Measurements from ENCODE around the gene BAX.

BAX gene

DNA sequence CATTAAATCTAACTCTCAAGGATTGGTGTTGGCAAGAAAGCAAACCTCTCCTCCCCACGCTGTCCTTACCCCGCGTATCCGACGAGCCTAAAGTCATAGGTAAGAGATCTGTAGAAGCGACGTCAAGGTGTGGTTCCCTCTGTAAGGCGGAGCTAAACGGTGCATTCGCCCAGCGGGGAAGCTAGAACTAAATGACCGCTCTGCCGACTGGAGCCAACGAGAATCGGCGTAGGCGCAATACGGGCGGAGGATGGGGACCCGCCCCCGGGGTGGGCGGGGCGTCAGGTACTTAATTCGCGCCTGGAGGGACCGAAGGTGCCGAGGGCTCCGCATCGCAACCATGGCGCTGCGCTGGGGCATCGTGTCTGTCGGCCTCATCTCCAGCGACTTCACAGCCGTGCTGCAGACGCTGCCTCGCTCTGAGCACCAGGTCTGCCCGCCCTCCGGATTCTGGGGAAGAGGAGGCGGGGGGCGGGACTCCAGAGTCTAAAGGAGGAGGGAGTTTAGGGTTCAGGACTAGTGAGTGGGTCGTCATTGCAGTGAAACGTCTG is 21.2 kb upstream of the BAX start, which contains the start of gene DHDH:
TSS of gene DHDH (plus strand) at position 318 of the 551 bp plus-strand sequence. CDS start at position 341, 23 bp downstream.
- DNase-seq, result peak; percentile 79

DNA sequence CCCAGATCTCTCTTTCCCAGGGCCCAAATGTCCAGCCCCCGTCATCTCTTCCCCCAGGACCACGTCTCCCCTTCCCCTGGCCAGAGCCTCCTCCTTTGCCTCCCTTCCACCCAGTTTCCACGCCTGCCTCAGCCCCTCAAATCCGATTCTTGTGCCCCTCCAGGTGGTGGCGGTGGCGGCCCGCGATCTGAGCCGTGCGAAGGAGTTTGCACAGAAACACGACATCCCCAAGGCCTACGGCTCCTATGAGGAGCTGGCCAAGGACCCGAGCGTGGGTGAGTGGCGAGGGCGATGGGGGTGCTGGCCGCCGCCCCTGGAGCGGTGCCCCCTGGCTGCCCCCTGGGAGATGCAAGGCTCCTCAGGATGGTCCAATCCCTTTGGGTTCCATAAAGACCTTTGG is 19.8 kb upstream of the BAX start:
- DNase-seq, result no peak

DNA sequence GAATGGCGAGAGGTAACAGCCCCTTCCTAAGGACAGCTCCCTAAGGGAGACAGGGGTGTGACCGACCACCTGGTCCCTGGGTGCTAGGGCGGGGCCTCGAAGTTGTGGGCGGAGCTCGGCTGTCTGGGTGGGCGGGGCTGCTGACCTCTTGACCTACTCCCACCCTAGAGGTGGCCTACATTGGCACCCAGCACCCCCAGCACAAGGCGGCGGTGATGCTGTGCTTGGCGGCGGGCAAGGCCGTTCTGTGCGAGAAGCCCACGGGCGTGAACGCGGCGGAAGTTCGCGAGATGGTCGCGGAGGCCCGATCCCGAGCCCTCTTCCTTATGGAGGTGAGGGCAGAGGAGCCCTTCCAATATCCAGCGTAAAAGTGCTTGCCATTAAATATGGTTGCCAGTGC is 18.8 kb upstream of the BAX start:
- no peak for DNase-seq

DNA sequence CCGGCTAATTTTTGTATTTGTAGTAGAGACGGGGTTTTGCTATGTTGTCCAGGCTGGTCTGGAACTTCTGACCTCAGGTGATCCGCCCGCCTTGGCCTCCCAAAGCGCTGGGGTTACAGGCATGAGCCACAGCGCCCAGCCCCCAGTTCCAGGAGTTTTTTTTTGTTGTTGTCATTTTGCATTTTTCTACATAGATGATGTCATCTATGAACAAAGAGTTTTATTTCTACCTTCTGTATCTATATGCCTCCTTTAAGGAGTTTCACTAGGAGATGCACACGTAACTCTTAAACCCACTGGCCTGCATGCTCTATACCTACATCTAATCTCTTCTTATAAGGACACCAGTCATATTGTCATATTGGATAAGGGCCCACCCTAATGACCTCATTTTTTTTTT is 16.4 kb upstream of the BAX start:
- DNase-seq, result no peak

DNA sequence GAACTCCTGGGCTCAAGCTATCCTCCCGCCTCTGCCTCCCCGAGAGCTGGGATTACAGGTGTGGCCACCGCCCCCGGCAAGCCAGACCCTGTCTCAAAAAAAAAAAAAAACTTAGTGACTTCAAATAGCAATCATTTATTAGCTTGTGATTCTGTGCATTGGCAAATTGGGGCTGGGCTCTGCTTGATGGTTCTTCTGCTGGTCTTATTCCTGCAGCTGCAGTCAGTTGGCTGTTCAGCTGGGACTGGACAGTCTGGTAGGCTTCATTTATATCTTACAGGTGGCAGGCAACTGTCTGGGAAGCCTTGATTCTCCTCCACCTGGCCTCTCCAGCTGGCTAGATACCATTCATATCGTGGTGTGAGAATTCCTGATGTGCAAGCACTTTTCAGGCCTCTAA is 13.8 kb upstream of the BAX start:
- no peak for DNase-seq

DNA sequence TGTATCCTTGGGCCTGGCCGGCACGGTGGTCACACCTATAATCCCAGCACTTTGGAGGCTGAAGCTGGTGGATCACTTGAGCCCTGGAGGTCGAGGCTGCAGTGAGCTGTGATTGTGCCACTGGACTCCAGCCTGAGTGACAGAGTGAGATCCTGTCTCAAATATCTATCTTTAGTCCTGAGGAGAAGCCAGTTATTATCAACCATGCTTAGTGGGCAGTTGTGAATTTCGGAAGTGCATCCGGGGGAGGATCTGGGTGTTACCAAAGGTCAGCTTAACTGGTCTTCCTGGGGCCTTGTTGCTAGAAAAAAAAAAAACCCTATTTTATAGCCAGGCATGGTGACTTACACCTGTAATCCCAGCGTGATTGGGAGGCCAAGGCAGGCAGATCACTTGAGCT is 11.6 kb upstream of the BAX start:
- DNase-seq, result no peak

DNA sequence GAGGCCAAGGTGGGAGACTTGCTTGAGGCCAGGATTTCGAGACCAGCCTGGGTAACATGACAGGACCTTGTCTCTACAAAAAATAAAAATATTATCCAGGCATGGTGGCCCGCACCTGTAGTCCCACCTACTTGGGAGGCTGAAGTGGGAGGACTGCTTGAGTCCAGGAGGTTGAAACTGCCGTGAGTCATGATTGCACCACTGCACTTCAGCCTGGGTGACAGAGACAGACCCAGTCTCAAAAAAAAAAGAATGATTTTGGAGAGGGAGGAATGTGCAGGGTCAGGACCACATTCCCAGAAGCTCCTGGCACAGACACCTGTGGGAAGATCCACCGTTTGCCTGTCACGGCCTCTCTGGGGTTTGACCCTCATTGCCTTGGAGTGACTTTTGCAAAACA is 9.3 kb upstream of the BAX start:
- no peak for DNase-seq

DNA sequence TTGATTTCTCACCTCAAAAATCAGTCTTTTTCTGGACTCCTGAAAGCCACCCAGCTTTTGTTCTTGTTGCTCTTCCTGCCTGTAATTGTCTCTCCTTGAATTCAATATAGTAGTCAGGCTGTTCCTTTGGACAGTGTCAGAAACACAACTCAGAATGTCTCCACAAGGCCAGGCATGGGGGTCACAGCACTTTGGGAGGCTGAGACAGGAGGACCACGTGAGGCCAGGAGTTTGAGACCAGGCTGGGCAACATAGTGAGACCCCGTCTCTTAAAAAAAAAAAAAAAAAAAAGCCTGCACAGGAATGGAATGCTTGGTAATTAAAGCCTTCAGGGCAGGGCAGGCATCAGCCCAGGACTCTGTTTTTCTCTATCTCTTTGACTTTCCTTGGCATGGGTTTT is 8.9 kb upstream of the BAX start:
- no peak for DNase-seq

DNA sequence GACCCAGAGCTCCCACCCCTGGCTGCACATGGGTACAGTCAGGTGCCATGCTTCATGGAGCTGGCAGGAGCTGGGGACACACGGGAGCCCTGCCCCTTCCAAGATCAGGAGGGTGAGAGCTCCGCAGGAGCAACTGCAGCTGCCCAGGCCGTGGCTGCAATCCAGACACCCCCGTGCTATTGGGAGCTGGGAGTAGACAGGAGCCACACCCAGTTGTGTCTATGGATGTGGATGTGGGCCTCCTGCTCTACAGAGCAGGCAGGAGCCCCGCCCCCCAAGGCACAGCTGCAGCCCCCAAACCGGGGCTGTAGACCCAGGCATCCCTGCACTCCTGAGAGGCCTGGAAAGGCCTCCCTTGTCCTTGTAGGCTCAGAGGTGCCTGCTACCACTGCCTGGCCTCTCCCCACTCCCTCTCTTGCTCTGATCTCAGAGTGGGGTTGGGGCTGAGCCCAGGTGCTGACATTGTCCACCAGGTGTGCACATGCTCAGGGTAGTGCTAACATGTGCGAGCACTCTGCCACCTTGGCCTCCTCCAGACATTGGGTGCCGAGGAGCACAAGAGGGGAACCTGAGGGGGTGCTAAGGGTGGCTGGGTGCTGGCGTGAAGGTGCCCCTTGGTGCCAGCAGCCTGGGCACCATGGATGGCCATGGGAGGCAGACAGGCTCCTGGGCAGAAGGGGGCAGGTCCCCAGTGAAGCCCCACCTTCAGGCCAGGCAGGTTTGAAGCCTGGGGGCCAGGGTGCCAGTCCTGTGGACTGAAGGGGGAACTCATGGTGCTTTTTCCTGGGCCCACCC is 8.0 kb upstream of the BAX start:
- no peak for DNase-seq

DNA sequence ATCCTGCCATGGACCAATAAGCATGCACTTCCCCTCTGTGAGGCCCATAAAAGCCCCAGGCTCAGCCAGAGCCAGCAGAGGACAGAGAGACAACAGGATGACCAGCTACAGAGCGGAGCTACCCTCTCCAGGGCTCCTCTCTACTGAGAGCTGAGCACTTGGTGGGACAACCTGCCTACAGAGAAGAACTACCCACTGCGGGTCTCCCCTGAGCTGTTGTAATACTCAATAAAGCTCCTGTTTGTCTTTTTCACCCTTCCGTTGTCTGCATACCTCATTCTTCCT is 7.5 kb upstream of the BAX start:
- no peak for DNase-seq

DNA sequence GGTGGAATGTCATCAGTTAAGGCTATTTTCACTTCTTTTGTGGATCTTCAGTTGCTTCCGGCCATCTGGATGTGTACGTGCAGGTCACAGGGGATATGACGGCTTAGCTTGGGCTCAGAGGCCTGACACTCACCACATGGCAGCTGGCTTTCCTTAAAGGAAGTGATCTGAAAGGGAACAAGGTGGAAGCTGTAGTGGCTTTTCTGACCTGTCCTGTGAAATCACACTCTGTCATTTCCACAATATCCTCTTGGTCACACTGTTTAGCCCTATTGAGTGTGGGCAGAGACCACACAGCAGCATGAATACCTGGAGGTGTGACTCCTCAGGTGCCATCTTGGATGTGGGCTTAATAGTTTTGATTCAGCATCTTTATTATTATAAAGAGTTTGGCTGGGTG is 4.5 kb upstream of the BAX start:
- DNase-seq, result no peak

DNA sequence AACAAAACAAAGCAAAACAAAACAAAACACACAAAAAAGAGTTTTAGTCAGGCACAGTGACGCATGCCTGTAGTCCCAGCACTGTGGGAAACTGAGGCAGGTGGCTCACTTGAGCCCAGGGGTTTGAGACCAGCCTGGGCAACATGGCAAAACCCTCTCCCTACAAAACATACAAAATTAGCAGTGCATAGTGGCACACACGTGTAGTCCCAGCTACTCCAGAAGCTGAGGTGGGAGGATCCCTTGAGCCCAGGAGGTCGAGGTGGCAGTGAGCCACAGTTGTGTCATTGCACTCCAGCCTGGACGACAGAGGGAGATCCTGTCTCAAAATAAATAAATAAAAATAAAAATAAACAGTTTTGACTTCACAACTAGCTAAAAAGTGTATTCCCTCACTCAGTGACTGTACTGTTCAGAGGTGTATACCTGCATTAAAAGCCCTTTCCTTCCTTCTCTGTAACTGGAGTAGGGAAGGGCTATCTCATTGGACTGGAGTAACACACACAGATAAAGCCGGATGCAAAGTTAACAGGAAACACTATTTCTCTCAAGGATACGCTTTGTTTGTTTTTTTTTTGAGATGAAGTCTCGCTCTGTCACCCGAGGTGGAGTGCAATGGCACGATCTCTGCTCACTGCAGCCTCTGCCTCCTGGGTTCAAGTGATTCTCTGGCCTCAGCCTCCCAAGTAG is 3.7 kb upstream of the BAX start:
- DNase-seq, result no peak

DNA sequence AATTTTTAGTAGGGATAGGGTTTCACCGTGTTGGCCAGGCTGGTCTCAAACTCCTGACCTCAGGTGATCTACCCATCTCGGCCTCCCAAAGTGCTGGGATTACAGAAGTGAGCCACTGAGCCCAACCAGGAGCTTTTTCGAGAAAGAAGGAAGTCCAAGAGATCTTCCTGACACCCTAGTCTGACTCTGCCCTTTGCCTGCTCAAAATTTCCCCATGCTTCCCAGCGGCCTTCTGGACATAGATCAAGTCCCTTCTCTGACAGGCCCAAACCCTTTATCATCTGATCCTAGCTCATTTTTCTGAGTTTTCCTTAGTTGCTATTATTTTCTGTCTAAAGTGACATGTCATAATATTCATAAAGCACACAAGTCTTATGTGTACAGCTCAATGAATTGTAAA is 1.5 kb upstream of the BAX start:
- no peak for DNase-seq

DNA sequence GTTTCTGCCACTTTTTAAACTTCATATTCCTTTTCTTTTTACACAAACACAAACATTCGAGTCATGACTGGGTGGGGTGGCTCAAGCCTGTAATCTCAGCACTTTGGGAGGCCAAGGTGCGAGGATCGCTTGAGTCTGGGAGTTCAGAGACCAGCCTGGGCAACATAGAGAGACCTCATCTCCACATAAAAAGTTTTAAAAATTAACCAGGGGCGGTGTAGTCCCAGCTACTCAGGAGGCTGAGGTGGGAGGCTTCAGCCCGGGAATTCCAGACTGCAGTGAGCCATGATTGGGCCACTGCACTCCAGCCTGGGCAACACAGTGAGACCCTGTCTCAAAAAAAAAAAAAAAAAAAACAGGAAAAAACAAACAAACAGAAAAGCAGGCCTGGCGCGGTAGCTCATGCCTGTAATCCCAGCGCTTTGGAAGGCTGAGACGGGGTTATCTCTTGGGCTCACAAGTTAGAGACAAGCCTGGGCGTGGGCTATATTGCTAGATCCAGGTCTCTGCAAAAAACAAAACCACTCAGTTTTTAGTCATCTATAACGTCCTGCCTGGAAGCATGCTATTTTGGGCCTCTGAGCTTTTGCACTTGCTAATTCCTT is 583 bp upstream of the BAX start:
- DNase-seq, result no peak

DNA sequence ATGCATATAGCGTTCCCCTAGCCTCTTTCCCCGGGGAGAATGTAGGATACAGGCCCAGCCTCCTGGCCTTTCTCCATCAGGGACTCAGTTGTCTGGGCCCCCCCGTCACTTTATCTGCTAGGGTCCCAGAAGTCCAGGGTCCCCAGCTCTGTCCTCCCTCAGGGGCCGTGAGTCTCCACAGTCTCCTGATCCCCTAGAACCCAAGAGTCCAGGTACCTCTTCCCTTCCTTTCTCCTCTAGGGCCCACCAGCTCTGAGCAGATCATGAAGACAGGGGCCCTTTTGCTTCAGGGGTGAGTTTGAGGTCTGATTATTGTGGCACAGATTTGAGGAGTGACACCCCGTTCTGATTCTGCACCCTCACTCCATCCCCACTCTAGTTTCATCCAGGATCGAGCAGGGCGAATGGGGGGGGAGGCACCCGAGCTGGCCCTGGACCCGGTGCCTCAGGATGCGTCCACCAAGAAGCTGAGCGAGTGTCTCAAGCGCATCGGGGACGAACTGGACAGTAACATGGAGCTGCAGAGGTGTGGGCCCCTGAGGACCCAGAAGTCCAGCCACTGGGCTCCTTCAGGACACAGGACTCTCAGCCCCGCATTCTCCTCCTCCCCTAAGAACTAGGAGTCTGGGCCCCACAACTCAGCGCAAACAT is 758 bp downstream of the BAX start:
- DNase-seq, result no peak

DNA sequence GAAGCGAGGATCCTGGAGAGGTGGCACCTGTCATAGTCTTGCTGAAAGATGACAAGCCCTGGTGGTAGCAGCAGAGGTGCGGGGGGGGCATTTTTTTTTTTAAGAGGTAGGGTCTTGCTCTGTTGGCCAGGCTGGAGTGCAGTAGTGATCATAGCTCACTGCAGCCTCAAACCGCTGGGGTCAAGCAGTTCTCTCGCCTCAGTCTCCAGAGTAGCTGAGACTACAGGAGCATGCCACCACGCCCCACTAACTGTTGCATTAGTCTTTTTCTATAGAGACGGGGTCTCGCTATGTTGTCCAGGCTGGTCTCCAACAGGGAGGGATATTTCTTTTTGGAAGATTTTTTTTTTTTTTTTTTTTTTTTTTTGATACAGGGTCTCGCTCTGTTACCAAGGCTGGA is 3.3 kb downstream of the BAX start:
- no peak for DNase-seq

DNA sequence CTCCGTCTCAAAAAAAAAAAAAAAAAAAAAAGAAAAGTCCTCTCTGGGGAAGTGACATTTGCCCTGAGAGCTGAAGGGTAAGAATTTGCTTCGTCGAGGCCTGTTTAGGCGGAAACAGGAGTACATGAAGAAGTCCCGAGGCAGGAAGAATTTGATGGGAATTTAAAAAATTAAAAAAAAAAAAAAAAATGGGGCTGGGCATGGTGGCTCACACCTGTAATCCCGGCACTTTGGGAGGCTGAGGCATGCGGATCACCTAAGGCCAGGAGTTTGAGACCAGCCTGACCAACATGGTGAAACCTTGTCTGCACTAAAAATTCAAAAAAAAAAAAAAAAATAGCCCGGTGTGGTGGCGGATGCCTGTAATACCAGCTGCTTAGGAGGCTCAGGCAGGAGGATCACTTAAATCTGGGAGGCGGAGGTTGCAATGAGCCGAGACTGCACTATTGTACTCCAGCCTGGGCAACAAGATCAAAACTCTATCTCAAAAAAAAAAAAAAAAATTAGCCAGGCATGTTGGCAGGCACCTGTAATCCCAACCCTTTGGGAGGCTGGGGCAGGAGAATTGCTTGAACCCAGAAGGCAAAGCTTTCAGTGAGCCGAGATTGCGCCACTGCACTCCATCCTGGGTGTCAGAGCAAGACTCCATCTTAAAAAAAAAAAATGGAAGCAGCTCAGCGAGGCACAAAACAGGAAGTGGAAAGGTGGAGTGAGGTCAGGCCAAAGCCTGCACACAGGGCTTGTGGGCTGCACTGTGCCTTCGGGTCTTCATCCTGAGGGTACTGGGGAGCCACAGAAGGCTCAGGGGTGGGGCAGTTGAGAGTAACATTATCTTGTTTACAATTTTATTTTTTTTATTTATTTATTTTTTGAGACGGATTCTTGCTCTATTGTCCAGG is 4.9 kb downstream of the BAX start:
- DNase-seq, result no peak

DNA sequence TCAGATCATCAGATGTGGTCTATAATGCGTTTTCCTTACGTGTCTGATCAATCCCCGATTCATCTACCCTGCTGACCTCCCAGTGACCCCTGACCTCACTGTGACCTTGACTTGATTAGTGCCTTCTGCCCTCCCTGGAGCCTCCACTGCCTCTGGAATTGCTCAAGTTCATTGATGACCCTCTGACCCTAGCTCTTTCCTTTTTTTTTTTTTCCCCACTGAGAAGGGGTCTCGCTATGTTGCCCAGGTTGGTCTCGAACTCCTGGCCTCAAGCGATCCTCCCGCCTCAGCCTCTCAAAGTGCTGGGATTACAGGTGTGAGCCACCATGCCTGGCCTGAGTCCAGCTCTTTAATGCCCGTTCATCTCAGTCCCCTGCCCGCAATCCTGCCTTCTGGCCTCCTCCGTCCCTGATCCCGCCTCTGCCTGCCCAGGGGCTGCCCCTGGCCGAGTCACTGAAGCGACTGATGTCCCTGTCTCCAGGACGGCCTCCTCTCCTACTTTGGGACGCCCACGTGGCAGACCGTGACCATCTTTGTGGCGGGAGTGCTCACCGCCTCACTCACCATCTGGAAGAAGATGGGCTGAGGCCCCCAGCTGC is 6.5 kb downstream of the BAX start:
- DNase-seq, result no peak

DNA sequence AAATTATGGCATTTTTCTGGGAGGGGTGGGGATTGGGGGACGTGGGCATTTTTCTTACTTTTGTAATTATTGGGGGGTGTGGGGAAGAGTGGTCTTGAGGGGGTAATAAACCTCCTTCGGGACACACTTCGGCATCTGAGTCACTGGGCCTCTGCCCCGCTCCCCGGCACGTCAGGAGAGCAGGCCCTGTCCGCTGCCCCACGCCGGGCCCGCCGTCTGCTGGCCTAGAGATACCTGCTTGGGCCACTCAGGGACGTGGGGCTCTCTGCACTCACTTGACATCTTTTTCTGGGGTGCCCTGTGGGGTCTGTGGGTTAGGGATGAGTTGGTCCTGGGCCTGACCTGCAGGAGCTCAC is 7.0 kb downstream of the BAX start:
- no peak for DNase-seq

DNA sequence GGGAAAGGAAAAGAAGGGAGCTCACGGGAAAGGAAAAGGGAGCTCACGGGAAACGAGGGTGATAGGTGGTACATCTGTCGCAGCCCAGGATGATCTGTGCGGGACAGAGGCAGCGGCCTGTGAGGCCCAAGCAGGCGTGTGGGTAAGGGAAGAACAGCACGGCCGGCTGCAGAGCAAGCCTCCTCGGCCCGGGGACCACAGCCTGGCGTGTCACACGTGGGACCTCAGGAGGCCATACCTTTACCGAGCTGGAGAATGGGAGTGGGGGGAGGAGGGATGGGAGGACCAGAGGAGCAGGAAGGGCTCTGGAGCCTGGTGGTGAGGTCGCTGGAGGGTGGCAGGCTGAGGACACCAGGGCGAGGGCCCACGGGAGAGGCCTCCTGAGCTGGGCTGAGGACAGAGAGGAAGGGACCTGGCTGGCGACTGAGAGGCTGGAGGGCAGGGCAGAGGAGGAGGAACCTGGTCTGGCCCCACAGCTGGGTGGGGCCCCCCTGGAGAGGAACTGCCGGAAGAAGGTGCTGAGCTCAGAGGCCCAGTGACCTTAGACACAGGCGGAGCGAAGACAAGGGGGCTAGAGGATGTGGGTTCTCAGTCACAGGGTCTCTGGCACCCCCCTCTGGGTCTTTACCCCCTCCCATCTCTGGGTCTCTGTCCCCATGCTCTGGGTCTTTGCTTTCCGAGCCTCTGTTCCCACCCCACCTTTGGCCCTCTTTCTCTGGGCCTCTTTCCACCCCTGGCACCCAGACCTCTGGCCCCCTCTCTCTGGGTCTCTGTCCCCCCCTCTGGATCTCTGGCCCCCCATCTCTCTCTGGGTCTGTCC is 7.6 kb downstream of the BAX start:
- peak; percentile 53 for DNase-seq

DNA sequence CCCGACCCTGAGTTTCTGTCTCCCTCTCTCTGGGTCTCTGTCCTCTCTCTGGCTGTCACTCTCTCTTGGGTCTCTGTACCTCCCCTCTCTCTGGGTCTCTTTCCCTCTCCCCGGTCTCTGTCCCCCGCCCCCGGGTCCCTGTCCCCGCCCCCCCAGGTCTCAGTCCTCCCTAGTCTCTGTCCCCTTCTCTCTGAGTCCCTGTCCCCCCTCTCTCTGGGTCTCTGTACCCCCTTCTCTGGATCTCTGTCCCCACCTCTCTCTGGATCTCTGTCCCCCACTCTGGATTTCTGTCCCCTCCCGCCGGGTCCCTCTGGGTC is 8.1 kb downstream of the BAX start:
- DNase-seq, result no peak
